Measurements from ENCODE around the gene SPTBN1.

The SPTBN1 gene

GRCh38 chr2:54591551-54591950 lies 135.4 kb downstream of the SPTBN1 start:
- TF ChIP-seq, protein P1, sequence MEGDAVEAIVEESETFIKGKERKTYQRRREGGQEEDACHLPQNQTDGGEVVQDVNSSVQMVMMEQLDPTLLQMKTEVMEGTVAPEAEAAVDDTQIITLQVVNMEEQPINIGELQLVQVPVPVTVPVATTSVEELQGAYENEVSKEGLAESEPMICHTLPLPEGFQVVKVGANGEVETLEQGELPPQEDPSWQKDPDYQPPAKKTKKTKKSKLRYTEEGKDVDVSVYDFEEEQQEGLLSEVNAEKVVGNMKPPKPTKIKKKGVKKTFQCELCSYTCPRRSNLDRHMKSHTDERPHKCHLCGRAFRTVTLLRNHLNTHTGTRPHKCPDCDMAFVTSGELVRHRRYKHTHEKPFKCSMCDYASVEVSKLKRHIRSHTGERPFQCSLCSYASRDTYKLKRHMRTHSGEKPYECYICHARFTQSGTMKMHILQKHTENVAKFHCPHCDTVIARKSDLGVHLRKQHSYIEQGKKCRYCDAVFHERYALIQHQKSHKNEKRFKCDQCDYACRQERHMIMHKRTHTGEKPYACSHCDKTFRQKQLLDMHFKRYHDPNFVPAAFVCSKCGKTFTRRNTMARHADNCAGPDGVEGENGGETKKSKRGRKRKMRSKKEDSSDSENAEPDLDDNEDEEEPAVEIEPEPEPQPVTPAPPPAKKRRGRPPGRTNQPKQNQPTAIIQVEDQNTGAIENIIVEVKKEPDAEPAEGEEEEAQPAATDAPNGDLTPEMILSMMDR (IDR thresholded peaks at IDR 0.05; ENCODE audit: low read depth, low read length, missing control alignments): no peak
- no peak overlapping the region for H3K4me3 ChIP-seq (ENCODE audit: low read depth, low read length)
- no peak for DNase-seq (ENCODE audit: low read depth)

DNA sequence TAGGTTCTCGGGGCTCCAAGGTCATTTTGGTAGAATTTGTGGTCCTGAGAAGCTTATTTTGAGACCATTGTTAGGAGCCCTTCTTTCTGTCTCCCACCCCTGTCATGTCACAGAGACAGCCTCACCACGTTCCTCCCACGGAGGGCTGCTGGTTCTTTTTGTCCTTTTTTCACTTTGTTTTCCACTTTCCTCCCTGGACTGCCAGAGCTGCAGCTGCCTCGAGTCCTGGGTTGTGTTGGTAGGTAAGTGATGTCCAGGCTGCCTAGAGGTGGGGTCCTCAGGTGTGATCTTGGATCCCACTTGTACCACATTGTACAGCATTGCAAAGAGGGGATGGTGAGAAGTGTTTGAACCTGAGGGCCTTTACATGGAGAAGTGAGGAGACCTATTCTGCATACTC lies 137.1 kb downstream of the SPTBN1 start:
- H3K4me3 ChIP-seq (ENCODE audit: low read depth, low read length): no peak overlapping the region
- TF ChIP-seq, protein P1 (IDR thresholded peaks at IDR 0.05; ENCODE audit: low read depth, low read length, missing control alignments): no peak
- DNase-seq (ENCODE audit: low read depth): no peak

GRCh38 chr2:54594048-54594447 lies 137.9 kb downstream of the SPTBN1 start:
- no peak for DNase-seq (ENCODE audit: low read depth)
- TF ChIP-seq, protein P1 (IDR thresholded peaks at IDR 0.05; ENCODE audit: low read depth, low read length, missing control alignments): no peak

GRCh38 chr2:54595161-54595803 lies 139.2 kb downstream of the SPTBN1 start:
- no peak for DNase-seq (ENCODE audit: low read depth)
- TF ChIP-seq, protein P1 (IDR thresholded peaks at IDR 0.05; ENCODE audit: low read depth, low read length, missing control alignments): no peak
- H3K4me3 ChIP-seq (ENCODE audit: low read depth, low read length): no peak overlapping the region

More at GRCh38 chr2:54594048-54594447, 137.9 kb downstream of the SPTBN1 start:
- H3K4me3 ChIP-seq (ENCODE audit: low read depth, low read length): no peak overlapping the region

DNA sequence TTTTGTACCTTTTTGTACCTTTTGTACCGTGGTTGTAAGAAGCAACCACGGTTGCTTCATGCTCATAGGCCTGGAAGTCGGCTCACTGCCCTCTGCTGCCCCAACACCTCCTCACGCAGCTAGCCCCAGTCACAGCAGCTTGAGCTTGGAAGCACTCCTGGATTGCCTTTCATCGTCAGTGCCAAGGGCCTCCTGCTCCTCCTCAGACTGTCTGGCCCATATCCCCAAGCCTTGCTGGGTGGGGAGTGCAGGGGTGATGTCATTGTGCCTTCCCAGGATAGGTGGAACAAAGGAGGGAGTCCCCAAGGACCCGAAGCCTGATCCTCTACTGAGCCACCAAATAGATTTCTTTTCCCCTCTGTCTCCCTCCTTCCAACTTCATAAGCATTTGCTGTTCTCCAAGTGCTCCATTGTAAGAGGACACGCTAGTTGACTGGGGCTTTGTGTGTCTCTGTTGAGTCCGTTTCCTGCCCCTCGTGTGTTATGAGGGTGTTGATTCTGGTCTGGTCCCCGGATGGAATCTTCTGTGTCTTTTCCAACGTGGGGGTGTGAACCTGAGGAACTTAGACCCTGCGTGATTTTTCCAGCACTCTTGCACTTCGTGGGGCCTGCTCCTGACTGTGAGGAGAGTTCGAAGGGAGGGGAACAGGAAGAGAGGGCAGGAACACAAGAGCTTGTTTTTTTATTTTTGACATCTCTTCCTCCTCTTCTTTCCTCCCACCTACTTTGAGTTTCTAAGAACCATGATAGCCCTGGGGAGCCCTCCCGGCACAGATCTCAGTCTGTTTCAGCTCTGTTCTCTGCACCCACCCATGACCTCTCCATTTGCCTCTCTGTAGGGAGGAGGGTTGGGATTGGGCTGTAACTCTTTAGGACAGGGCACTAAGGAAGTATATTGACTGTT lies 140.1 kb downstream of the SPTBN1 start:
- TF ChIP-seq, protein P1 (IDR thresholded peaks at IDR 0.05; ENCODE audit: low read depth, low read length, missing control alignments): no peak
- H3K4me3 ChIP-seq (ENCODE audit: low read depth, low read length): no peak overlapping the region
- no peak for DNase-seq (ENCODE audit: low read depth)

DNA sequence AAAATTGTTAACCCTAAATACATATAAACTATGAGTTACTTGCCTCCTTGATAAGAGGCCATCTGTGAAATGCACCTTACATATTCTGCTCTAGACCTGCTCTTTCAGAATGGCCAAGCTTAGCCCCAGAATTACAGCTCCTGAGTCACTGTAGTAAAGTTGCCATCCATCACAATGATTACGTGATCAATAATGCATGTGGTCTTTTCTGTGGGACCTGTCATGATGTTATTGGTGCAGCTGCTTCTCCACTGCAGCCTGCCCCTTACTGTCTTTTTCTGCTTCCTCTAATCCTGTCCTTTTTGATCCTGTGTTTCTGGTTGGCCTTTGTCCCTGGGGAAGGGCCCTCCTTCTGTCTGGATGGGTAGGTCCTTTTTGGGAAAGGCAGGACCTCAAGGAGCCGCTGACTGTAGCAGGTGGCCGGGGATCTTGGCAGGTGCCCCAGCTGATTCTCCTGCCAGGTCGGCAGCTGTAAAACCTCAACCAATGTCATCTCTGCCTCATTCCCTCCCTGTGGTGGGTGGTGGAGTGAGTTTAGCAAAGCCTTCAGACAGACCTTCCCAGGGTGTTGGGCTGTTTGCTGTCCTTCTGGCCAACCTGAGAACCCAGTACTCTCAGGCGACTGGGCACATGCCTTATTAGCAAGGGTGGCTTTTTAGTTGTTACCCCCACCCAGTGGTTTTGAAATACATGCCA lies 141.2 kb downstream of the SPTBN1 start:
- TF ChIP-seq, protein P1 (IDR thresholded peaks at IDR 0.05; ENCODE audit: low read depth, low read length, missing control alignments): no peak
- no peak overlapping the region for H3K4me3 ChIP-seq (ENCODE audit: low read depth, low read length)
- DNase-seq (ENCODE audit: low read depth): no peak

Data from GM12864 (cell line).